Right hindlimb (tissue), 1 donor: ENCODE data around the gene TCEAL8.
"Not testable (repeated sequence)": the region's sequence is repeated elsewhere in the genome, so short reads cannot be mapped to it uniquely, and the experiment has no call there.

Source experiments
- DNase-seq: peaks from one replicate; pipeline ENCODE4 v3.0.0-alpha.2; 2018

Gene TCEAL8

GRCh38 chrX:103254921-103255493 is at the start of gene TCEAL8:
TCEAL8 (minus strand) TSS chrX:103255155; CDS start chrX:103253979, 1,176 bp downstream.
- peak; percentile 88 for DNase-seq

DNA sequence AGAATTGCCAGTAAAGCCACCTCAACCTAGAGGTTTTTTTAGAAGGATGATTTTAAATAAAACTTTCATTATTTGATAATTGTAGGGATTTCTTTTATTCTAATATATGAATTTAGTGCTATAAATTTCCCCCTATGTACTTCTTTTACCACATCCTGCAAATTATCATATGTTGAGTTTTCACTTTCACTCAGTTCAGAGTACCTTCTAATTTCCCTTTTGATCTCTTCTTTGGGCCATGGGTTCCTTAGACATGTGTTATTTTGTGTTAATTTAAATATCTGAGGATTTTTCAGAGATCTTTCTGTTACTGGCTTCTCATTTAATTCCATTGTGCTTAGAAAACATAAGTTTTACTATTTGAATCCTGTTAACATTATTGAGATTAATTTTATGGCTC is 49.8 kb upstream of the TCEAL8 start:
- DNase-seq: no peak

DNA sequence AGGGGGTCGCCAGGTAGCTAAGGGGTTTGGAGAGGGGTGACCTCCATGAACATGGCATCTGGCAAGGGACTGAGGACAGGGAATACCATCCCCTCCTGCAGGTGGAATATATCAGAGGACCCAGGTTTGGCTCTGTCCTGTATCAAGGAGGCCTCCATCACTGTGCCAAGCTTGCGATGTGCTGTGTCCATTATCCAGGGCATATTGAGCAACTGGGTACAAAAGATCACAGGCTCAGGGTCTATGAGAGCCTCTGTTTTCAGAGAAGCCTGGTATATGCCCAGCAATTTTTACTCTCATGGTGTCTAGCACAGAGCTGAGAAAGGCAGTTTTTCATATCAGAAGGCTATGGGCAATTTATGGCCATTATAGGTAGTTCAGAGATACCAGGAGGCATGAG is 38.2 kb upstream of the TCEAL8 start:
- no peak for DNase-seq

GRCh38 chrX:103279624-103280023 is 24.7 kb upstream of the TCEAL8 start:
- DNase-seq: no peak

DNA sequence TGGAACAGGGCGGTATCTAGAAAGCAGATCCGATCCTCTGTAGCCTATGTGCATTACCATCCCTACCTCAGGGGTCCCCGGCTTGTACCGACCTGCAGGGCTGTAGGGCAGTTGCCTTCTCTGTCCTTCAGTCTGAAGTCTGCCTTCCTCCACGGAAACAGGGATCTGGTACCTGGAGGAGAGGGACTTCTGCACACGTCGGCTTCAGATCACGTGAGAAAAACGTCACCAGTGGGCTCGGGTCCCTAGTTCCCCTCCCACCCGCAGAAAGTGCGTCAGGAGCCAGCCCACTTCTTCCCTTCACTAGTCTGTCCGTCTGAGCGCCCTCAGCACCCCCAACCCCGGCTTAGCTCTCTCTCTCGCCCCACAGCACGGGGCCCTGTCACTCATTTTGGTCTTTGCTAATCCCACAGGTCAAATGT is 21.6 kb upstream of the TCEAL8 start, which contains the start of gene TCEAL5:
Gene TCEAL5 (minus strand): TSS at position 170 of the 422 bp plus-strand sequence. CDS start 2,187 bp downstream, outside the sequence.
- peak; percentile 68 for DNase-seq

DNA sequence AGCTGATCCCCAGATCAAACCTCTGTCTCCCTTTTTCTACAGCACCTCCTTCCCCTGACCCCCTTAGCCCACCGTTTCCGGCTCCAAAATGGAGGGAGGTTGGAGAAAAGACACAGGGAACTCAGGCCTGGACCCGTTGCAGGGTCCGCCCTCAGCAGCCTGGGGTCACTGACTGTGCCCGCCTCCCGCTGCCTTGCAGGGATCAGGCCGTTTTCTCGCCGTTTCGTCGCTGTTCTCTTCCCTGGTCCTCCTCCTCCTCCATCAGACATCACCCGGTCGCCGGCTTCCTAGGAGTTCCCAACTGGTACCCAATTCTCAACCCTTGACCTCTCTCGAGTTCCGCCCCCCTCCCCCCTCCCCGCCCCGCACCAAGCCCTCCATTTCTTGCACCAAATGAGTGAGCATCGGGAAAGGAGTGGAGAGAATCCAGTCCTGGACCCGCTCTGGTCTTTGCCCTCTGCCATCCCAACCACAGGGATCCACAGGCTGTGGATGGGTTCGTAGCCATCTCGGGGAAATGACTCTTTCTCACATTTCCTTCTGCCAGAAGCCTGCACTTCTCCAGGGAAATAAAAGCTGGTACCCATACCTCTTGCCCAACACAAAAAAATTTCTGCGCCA is 21.1 kb upstream of the TCEAL8 start:
- DNase-seq: peak; percentile 26

- no peak for DNase-seq
These were observed 19.3 kb upstream of the TCEAL8 start for GRCh38 chrX:103274284-103274683.

DNA sequence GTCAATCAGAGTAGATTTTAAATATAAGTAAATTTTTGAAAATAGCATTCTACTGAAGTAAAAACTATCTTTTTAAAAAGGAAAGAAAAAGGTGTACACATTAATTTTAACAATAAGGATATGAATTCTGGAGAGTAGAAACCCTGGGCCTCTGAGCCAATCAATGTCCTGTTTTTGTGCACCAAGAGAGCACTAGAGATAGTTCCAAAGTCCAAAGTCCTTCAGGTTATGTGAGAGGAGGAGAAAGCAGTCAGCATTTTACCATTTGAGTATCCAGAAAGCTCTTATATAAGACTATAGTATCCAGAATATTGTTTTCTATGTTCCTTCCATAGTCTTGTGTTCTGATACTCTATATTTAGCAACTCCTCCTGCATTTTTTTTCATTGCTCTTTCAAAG is 3.3 kb upstream of the TCEAL8 start:
- DNase-seq: no peak

- DNase-seq: no peak
These were observed 1.7 kb upstream of the TCEAL8 start for GRCh38 chrX:103256651-103257050.

DNA sequence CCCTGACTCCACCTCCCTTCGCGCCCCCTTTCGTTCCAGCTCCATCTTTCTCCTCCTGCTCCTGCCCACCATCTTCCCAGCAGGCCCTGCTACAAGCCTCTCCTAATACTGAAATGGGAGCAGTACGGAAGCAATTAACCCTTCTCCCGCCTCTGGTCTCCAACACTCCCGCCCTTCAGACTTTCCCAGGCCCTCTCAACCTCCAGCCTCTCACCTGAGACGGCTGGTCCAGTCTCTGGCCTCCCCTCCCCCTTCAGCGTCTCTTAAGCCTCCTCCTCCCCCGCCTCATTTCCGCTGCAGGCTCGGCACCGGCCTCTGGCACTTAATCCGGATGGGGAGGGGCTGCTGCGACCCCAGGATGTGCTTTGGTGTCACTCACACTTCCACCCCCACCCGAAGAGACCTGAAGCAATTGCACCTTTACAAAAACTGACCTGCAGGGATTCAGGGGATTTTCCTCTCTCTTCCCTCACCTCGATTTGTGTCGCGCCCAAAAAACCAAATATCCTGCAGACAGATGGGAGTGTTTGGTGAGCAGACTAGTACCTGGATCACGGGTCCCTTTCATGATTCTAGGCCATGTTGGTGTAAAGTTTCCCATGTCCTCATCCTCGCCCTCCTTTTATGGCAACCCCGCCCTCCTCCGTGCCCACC is 657 bp downstream of the TCEAL8 start:
- DNase-seq: peak; percentile 68

- no peak for DNase-seq
These were observed 1.3 kb downstream of the TCEAL8 start for GRCh38 chrX:103253608-103254007.

GRCh38 chrX:103250977-103251376 is 4.0 kb downstream of the TCEAL8 start:
- no peak for DNase-seq

GRCh38 chrX:103249805-103250204 is 5.2 kb downstream of the TCEAL8 start:
- no peak for DNase-seq

DNA sequence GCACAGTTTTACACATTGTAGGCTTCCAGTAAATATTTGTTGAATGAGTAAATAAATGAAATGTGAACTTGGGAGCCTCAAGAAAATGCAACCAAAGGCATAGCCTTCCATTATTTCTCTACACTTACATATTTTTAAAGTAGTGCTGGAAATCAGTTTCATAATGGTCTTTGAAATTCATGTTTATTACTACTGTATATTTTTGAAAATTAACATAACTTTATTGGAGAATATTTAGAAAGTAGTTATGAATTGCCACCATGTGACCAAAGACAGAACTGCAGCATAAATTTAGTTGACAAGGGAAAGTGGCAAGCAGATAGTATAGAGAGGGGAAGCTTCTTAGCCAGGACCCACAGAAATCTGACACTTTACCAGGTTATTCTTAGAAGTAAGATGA is 6.4 kb downstream of the TCEAL8 start:
- DNase-seq: no peak

DNA sequence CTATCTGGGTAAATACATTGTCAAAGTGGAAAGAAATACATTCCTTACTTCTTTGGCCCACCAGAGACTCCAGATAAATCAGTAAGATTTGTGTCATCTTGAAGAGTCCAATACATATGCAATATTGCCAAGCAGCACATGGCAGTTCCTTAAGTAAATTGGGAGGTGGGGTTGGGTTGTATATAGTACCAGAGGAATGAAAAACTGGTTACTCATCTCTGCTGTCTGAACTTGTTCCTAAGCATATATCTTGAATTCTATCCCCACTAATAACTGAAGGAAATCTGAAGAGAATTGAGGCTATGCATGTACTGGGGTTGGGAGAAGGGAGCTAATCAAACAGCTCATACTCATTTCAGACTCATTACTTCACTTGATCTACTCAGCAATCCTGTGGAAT is 14.8 kb downstream of the TCEAL8 start:
- DNase-seq: no peak

- no peak for DNase-seq
These were observed 18.7 kb downstream of the TCEAL8 start for GRCh38 chrX:103236296-103236695.

GRCh38 chrX:103235608-103236007 is 19.3 kb downstream of the TCEAL8 start:
- not testable (repeated sequence) for DNase-seq

GRCh38 chrX:103234869-103235268 is 20.1 kb downstream of the TCEAL8 start:
- DNase-seq: no peak

GRCh38 chrX:103233263-103233662 is 21.7 kb downstream of the TCEAL8 start:
- DNase-seq: no peak

DNA sequence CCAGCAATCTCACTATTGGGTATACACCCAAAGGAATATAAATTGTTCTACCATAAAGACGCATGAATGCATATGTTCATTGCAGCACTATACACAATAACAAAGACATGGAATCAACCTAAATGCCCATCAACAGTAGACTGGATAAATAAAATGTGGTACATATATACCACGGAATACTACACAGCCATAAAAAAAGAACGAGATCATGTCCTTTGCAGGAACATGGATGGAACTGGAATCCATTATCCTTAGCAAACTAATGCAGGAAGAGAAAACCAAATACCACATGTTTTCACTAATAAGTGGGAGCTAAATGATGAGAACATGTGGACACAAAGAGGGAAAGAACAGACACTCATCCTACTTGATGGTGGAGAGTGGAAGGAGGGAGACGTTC is 29.0 kb downstream of the TCEAL8 start:
- DNase-seq: not testable (repeated sequence)

GRCh38 chrX:103220511-103221323 is 34.2 kb downstream of the TCEAL8 start:
- no peak for DNase-seq

GRCh38 chrX:103215425-103215991 is 39.4 kb downstream of the TCEAL8 start:
- DNase-seq: peak; percentile 39

GRCh38 chrX:103214870-103215424 is 40.0 kb downstream of the TCEAL8 start, which contains the start of gene BEX4:
BEX4 (plus strand) TSS chrX:103215108; CDS start chrX:103216154, 1,046 bp downstream.
- peak; percentile 89 for DNase-seq
